Fibroblast of peridontal ligament (primary cell): ENCODE data around the gene ITGA11.

Experiments
- DNase-seq: peaks from one replicate; pipeline ENCODE4 v3.0.0-alpha.2; 2010; ENCODE audit errors: extremely low read depth

The ITGA11 gene

DNA sequence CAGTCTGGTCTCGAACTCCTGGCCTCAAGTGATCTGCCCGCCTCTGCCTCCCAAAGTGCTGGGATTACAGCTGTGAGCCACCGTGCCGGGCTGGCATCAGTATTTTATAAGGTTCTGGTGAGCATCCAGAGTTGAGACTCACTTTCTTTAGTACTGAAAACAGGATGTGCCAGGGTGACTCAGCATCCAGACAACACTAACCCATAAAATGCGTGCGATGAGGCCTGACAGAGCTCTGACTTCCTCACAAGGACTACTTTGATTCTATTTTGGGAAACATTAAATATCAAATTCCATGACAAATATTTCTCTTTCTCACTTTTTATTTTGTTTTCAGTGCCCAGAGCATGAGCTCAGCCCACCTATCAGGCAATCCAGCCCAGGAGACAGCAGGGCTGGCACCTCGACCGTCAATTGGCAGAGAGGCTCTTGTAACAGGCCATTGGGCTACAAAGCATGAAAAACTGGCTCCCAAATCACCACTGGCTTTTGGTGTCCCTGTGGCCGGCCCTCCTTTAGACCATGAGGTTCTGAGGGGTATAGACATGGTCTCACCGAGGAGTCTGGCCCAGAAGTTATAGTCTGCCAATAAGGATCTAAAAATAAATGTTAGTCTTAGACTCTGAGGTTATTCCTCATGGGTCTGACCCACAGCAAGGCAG, 79.4 kb downstream of the ITGA11 start:
- DNase-seq, result peak; percentile 97

DNA sequence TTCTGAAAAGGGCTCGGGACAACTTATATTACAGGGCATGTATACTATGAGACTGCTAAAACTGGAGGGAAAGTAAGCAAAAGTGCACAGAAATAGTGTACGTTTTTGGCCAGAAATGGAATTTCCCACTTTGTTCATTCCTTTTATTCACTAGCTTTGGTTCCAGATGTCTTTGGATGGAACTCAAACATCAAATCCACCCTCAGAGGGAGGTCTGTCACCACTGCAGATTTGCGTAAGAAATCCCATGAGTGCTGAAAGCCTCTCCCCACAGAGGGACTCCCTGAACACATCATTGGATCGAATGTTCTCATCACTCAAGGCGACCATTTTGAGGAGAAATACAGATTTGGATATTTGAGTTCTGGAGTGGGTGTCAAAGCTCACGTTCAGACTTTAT, 82.8 kb downstream of the ITGA11 start:
- DNase-seq, result no peak

DNA sequence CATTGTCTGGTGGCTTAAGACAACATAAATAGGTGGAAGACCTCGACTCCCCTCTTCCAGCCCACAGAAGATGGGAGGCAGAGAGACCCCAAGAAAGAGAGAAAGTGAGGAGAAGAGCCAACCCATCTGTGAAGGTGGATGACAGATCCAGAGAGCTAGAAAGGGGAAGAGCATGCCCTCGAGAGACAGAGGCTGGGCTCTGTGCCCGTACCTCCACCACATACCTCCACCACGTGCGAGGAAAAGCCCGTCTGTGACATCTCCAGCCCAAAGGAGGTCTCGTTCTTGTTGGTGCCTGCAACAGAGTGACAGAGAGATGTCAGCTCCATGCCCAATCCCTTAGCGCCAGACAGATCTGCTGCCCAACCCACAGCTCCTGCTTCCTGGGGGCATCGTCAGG, 83.4 kb downstream of the ITGA11 start:
- DNase-seq, result no peak

DNA sequence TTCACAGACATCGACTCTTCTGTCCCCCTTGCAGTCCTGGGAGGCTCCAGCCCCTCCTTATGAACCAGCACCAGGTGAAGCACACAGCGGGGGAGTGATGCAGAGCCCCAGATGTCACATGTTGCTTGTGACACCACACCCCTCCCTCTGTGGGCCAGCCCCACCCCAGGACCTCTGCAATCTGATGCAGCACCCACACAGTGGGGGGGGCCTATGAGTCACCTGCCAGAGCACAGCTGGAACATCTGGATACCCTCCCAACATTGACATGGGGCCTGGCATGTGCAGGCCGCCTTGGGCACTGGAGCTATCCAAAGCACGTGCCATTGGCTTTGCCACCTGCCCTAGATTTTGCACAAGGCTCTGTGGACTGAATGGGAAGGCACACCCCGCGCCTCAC, 83.9 kb downstream of the ITGA11 start:
- no peak for DNase-seq

DNA sequence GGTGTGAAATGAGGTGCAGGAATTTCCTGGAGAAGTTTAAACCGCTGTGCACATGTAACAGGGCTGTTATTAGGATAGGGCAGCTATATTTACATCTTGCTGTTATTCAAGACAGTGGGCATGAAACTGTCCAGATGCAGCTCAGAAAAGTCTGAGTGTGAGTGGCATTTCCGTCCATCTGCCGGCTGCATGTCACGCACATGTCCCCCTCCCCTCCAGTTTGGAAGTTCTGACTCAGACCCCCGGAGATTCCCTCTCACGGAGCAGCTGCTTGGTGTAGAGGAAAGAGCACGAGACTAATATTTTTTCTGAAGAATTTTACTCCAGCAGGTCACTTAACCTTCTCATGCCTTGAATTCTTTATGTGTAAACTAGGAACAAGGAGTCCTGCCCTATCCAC, 84.6 kb downstream of the ITGA11 start:
- no peak for DNase-seq

DNA sequence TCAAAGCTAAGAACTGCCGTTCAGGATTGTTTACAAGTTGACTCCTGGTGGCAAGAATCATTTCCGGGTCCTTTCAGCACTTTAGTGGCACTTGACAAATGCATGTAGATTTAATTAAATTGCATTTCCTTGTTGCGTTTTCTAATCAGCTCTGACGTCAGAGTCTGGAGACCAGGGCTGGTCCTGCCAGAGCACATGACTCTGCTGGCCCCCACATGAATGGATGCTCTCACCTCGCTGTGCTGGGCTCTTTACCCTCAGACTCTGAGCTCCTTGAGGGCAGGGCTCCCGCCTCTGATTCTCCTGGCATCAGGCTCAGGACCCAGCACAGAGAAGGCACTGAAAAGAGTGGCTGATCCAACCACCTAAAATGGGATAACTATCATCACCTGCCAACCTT, 85.0 kb downstream of the ITGA11 start:
- no peak for DNase-seq

DNA sequence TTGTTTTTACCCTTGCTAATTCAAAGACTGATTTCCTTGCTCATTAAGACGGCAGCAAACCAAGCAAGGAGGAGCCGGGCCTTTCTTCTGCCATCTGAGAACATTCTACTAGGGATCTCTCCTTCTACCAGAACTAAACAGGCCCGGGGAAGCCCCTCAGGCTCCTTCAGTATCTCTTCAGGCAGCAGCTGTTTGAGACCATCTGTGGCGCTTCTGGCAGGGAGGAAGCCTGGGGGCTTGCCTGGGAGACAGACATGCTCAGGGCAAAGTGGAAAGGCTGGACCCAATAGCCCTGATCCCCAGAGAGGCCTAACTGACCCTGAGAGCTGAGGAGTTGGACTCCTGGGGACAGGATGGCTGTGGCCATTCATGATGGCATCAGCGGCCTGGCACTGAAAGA, 86.5 kb downstream of the ITGA11 start:
- no peak for DNase-seq

DNA sequence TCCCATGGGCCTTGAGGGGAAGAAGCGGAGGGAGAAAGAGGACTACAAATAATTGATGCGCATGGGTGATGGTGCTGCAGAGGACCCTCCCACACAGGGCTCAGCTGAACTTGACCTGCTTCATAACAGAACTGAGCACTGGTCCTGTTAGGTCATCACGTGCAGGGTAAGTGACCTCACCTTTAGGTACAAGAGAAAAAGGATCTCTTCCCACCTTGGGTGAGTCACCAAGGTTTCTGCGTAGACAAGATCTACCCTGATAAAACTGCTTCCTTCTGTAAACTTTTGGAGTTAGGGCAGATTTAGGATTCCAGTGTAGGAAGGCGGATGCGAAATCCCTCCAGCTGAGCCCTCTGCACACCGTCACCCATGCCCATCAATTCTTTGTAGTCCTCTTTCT, 87.4 kb downstream of the ITGA11 start:
- no peak for DNase-seq

DNA sequence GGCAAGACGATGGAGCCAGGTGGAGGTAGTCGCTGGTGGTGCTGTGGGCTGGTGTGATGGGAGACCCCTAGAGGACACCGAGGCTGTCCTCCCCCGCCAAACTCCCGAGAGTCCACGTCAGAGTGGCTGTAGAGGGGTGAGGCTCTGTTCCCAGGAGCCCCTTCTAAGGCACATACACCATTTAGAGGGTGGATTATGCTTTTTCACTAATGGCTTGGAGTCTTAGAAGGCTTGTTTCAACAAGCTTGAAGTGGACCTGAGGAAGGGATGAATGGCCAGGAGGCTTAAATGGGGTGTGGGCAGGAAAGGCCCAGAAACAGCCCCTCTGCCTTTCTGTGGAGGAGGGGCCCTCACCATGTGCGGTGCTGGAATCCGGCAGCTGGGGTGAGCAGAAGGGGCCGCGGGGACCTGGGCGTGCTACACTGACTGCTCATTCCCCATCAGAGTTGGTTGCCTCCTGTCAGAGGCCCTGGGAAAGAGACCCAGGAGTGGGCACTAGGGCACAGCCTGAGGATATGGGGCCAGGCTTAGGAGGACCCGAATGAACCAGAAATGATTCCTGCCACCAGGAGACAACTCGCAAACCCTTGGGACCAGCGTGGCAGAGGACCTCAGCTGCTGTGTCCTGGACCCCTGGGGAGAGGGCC, 88.3 kb downstream of the ITGA11 start:
- no peak for DNase-seq

DNA sequence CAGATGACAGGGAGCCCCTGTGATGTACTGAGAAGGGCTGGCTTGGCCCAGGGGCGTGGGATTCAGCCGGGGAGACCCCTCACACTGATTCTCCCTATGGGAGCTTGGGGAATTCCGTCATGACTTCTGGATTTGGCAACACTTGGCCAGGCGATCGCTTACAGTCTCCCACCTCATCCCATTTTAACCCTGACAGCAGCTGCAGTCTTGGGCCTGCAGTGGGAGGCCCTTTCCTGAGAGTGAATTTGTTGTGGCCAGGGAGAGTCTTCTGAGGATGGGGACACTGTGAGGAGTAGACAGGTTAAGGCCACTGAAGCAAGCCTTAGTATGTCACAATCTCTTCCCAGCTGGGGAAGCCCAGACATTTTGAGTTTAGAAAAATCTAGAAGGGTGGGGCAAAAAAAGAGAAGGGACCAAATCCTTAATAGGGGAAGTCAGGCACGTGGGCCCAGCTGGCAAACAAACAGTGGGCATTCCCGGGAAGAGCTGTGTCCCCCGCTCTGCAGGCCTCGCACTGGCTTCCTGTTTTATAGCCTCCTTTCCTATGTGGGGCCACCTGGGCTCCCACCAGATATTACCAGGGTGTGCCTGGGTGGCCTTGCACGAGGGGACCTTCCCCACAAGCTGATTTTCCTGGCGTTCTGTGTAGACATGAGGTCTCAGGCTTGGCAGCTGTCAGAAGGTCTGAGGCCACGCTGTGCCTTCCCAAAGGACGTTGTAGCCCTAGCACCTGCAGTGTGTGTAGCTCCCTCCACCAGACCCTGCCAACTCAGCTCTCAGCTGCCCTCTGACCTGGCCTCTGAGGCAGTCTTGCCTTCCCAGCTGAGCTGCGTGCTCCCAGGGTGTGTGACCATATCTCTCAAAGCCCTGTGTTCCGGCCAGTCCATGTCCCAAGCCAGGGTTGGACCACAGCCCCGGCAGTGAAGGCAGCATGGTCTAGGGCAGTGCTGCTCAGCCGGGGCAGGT, 89.9 kb downstream of the ITGA11 start:
- peak; percentile 29 for DNase-seq

DNA sequence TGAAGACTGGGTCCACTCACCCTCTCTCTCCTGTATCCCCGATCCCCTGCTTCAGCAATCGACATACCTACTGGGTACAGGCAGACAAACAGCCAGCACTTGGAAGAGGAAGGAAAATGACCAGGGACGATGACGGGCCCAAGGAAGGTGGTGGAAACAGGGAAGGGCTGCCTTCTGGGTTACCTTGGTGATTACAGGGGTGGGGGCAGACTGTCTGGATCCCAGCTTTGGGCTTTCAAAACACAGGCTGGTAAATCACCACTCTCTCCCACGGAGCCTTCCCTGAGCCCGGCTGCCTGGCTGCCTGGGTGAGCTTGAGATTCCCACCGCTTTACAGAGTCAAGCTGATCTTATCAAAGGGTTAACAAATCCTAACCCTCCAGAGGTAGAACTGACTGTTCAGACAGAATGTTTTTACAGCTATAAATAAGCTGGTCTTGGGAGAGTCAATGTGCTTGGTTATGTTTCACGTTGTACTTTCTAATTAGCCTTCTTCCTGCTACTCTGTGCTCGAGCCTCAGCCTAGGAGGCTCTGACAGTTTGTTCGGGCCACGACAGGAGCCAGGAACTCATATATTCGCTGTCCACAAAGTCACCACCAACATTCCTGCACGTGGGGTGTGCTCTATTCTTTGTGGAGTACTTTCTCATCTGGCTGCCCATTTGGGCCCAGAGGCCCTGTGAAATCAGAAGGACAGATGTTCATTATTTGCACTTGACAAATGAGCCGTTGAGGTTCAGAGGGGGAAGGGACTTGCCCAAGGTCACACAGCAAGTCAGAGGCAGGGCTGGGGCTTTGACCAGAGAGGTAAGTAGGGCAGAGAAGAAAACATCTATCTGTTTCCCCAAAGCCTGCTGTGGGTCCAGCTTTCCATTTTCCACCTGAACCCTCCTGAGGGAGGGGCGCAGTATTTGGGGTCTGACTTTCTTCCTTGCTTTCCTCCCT, 91.0 kb downstream of the ITGA11 start:
- DNase-seq, result no peak

DNA sequence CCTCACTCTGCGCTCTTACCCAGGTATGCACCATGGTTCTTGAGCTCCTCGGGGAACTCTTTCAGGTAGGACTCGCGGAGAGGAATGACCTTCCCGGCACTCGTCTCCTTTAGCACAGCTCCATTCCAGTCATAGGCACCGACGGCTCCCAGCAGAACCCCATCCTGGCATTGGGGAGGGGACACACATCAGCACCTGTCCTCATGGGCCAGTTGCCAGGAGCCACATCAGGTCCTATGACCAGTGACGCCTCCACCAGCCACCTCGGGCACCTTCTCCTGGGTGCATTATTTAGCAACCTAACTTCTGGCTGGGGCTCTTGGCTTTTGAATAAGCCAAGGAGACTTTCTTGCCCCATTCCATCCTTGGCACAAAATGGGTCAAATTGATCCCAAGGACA, 92.5 kb downstream of the ITGA11 start:
- DNase-seq, result no peak

DNA sequence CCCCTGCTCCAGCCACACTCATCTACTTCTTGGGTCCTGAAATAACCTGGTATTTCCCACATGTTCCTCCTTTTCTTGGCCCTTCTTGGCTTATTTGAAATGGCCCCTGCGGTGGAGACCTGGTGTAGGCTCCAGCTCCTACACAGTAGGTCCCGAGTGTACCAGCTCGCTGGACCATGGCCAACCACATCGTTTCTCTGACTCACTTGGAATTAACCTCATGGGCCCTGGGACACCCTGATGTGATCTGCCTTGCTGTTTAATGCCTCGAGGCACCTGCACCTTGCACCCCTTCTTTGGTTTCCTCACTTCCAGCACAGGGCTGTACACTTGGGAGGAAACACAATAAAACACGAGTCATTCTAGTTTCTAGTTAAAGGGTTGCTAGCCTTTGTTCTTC, 94.1 kb downstream of the ITGA11 start:
- no peak for DNase-seq

DNA sequence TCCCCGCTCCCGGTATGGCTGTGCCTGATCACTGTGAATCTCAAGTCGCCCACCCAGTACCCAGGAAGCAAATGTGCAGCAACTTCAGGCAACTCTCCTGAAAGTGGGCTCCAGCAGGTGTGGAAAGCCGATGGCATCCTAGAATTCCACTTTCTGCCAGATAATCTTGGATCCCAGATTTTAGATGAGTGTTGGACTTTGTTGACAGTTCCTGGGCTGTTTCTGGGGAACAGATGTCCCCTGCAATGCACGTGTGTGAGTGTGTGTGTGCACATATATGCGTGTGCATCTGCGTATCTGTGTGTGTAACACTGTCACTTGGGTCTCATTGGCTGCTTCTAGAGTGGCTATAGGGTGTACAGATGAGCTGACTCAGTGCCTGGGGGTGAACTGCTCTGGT, 95.4 kb downstream of the ITGA11 start:
- no peak for DNase-seq

DNA sequence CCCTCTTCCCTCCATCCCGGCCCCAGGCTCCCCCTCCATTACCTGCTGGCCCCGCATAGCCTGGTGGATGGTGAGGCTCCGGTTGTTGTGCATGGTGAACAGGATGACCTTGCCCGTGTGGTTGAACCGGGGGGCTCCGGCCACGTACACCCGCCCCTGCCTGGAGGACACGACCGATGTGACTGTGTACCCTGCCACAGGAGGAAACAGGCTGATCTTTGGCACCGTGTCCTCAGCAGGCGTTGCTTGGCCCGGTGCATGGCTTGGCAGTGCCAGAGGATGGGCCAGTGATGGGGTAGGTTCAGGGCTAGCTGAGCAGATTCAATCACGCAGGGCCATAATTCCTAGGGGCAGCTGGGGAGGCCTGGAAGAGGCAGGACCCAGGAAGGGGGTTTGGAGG, 96.3 kb downstream of the ITGA11 start:
- no peak for DNase-seq

DNA sequence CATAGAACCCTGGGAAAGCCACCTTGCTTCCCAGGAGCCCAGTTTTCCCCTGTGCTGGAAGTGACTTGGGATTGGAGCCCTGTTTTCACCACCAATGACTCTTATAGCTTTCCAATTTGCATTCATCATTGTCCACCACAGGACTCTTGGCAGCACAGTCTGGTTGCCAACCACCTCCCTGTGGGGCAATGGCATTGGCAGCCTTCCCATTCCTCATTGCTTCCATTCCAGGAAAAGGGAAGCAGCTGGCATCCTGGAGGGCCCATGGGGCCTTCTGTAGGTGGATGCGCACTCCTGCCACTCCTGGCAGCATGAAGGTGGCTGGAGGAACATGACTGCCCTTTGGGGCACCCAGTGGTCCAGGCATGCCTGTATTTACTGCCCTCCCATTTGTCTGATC, 96.7 kb downstream of the ITGA11 start:
- DNase-seq, result peak; percentile 35

DNA sequence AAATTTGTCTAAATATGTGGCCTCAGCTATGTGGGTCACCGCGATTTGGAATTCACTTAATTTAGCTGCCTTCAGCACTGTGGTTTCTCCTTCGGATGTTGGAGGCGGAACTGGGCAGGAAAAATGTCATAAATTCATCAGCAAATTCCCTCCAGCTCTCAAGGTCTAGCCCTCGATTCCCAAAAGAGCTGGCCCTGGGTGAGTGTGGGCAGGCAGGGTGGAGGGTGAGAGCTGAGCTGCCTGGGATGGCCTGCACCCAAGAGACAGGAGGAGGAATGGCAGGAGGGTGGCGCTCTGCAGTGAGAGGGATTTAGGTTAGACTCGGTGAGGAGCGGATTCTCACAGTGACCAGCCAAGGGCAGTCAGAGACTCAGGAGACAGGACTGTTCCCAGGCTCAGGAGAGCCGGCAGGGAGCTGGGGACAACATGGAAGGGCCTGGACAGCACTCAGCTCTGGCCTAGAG, 97.3 kb downstream of the ITGA11 start:
- peak; percentile 76 for DNase-seq

DNA sequence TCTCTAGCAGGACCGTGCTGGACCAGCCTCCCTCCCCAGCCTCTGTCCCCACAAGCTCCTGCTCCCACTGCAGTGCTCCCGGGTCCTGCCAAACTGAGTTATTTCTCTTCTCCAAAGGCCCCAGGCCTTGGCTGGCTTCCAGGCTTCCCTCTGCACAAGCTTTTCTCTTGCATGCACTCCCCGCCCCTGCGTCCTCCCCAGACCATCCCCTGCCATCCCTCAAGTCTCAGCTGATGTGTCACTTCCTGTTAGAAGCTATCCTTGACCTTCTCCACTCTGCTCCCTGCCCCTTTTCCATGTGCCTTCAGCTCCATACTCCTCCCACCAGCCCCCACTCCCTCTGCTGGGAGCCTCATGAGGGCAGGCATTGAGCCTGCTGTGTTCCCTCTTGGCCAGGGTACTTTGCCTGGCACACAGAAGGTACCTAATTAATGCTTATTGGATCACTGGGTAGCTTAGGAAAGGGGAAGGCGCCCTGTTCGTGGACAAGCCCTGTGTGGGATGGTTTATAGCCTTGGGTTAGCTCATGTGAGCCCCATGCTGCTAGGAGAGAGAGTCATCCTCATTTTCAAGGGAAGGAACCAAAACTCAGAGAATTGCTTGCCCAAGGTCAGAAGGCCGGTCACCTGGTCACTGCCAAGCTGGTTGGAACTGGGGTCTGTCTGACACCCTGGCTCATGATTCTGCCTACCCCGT, 98.0 kb downstream of the ITGA11 start:
- no peak for DNase-seq

DNA sequence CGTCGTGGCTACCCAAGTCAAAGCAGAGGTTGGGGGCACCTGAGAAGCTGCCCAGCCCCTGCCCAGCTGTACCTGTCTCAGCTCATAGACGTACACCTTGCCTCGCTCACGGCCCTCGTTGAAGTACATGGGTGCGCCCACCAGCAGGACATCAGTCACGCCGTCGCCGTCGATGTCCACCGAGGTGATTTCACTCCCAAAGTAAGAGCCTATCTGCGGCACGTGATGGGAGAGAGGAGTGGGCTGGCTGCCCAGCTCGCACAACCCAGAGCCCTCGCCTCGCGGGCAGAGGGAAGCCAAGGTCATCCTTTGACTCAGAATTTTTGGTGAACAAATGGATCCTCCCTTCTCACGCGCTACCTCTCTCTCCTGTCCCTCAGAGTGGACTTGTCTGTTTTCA, 99.7 kb downstream of the ITGA11 start:
- DNase-seq, result no peak

DNA sequence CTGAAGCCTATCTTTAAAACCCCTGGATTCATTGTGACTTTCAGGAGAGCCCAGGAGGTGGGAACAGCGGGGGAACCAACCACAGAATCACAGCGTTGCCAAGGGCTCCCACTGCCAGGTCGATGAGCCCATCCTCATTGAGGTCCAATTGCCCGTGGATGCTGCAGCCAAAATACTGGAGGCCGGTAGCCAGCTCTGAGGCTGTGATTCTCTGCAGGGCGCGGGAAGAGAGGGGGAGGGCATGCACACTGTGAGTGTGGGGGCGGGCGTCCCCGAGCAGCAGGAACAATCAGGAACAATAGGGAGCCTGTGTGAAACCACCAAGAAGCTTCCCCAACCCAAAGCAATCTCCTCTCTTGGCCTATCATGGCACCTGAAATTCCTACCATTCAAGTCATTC, 101.1 kb downstream of the ITGA11 start:
- no peak for DNase-seq

DNA sequence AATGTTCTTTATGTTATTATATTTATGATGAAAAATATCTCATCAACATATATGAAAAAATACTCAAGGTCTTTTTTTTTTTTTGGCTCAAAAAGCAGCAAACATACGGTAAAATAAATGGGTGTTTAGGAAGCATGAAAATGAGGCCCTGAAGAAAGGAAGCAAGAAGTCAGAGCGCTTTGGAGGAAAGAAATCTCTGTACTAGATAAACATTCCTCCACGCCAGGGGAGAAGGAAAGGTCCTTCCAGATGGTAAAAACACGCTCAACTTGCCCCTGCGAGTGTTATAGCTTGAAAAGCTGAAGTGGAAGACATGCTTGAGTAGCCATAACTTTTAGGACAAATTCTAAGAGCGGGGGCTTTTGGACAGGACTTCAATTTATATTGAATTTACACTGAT, 101.5 kb downstream of the ITGA11 start:
- DNase-seq, result no peak
